Esophagus muscularis mucosa (tissue), 4 donors: ENCODE results near the gene DOCK4. TPM values are rescaled to one million over a fixed set of nuclear protein-coding genes. Genes with fewer than 3 reads are reported as not detected.

ENCODE experiments used
- DNase-seq: peaks from one replicate; pipeline ENCODE4 v3.0.0-alpha.2; 2017; ENCODE audit errors: extremely low spot score
- H3K27ac ChIP-seq, 4 donors: fragments of 200-600 bp; sonication (generic); replicated peaks in 1 of 4; 1 replicate in 3 of 4; 2 replicates in 1 of 4; pipeline ENCODE4 v1.5.1; 2016 to 2019; ENCODE audit warnings: mild to moderate bottlenecking in 1 of 4
- H3K27me3 ChIP-seq, 4 donors: fragments of 200-600 bp; sonication (generic); one replicate each; pipeline versions ENCODE4 v1.5.1 to v1.6.0; 2016 to 2019
- H3K36me3 ChIP-seq, 4 donors: fragments of 200-600 bp; sonication (generic); one replicate each; pipeline ENCODE4 v1.5.1; 2016 to 2019
- H3K4me1 ChIP-seq, 4 donors: fragments of 200-600 bp; sonication (generic); one replicate each; pipeline ENCODE4 v1.5.1; 2016 to 2019
- H3K4me3 ChIP-seq, 4 donors: fragments of 200-600 bp; sonication (generic); 1 replicate in 2 of 4; 2 replicates in 2 of 4; pipeline ENCODE4 v1.5.1; 2016 to 2019; ENCODE audit warnings: mild to moderate bottlenecking in 4 of 4, moderate library complexity in 1 of 4
- H3K9me3 ChIP-seq, 4 donors: fragments of 200-600 bp; sonication (generic); 1 replicate in 3 of 4; 2 replicates in 1 of 4; pipeline ENCODE4 v1.5.1; 2016 to 2019
- CTCF ChIP-seq, 3 experiments: fragments of 200-600 bp in 2 of 3; fragments of 450-650 bp in 1 of 3; sonication (generic) in 2 of 3; IDR thresholded peaks; one replicate each; pipeline ENCODE4 v1.5.1; 2017 to 2019; ENCODE audit warnings: antibody characterized with exemption in 3 of 3, mild to moderate bottlenecking in 2 of 3, moderate library complexity in 1 of 3
- EP300 ChIP-seq: sonication (generic); formaldehyde crosslinking; IDR thresholded peaks from one replicate; pipeline ENCODE4 v1.6.1; 2017; ENCODE audit warnings: antibody characterized with exemption
- POLR2A ChIP-seq: fragments of 450-650 bp; IDR thresholded peaks from one replicate; pipeline ENCODE4 v1.6.1; 2017; ENCODE audit warnings: antibody characterized with exemption, moderate library complexity, mild to moderate bottlenecking, low read depth
- POLR2AphosphoS5 ChIP-seq, 2 donors: sonication (generic); formaldehyde crosslinking; IDR thresholded peaks; one replicate each; pipeline ENCODE4 v1.6.1; 2017; ENCODE audit warnings: antibody characterized with exemption in 2 of 2
- WGBS: methylation state at CpG from one replicate; pipeline ENCODE4 v1.1.5; 2018; 5-methylcytosine and 5-hydroxymethylcytosine counted together
- intact Hi-C: fragments of 100-400 bp; cut with DNase I; formaldehyde crosslinking; loops from one replicate; pipeline ENCODE4 v1.15.1; 2023
- total RNA-seq, 4 donors: library from RNA; depleted of rRNA; stranded (reverse); fragments of >200 nt; gene quantifications; one replicate each; pipeline versions ENCODE4 v1.1.0 to v1.2.1, GENCODE V29; 2016

Gene DOCK4
- total RNA-seq, 4 donors from 2014 or later: 14.0 to 25.3 (median 18.8) TPM

DNA sequence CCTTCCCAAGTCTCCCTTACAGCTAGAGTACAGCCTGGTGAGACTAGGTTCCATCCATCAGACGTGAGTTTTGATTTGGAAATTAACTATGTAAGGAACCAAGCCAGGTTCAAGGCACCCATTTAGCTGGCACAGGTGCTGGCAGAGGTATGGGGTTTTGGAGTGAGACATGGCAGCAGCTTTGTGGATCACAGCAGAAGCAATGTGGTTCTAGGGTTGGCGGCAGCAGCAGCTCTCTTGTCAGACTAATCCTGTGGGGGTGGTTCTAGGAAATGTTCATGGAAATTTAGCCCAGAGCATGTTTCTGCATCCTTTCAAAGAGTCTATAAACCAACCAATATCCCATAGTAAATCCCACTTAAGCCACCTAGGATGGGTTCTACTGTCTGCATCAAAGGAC lies 142.2 kb downstream of the DOCK4 start:
- Histone ChIP-seq H3K4me3 (no peak overlapping the region), H3K9me3 (no peaks in the 10 kb centered on the region), H3K4me1 (peaks cover 15 to 25% (median 24%) of the 10 kb centered on the region in 4 donors), H3K36me3 (no peaks in the 10 kb centered on the region), H3K27me3 (no peaks in the 10 kb centered on the region), H3K27ac (no peak overlapping the region)
- TF ChIP-seq POLR2A: no peak
- intact Hi-C loops: no loop called here
- WGBS: 100% methylated on average over 2 of the region's 2 CpGs
- DNase-seq: no peak

- WGBS: 95% methylated on average over 3 of the region's 3 CpGs
- intact Hi-C loops: no loop called here
- H3K27ac ChIP-seq: no peak overlapping the region
Observed at GRCh38 chr7:112061051-112061450, 145.1 kb downstream of the DOCK4 start.

GRCh38 chr7:112060625-112061024 lies 145.6 kb downstream of the DOCK4 start:
- TF ChIP-seq POLR2AphosphoS5 (IDR thresholded peaks at IDR 0.05) (no peak), POLR2A (no peak), CTCF (IDR thresholded peaks at IDR 0.05) (no peak)
- intact Hi-C loops: no loop called here
- WGBS: 86% methylated on average over 2 of the region's 2 CpGs

More at GRCh38 chr7:112061051-112061450, 145.1 kb downstream of the DOCK4 start:
- Histone ChIP-seq H3K9me3 (no peaks in the 10 kb centered on the region), H3K4me3 (no peak overlapping the region), H3K36me3 (no peaks in the 10 kb centered on the region), H3K27me3 (no peaks in the 10 kb centered on the region), H3K4me1 (peaks cover 0 to 23% (median 13%) of the 10 kb centered on the region in 4 donors)
- TF ChIP-seq EP300 (no peak), POLR2AphosphoS5 (IDR thresholded peaks at IDR 0.05) (no peak), CTCF (IDR thresholded peaks at IDR 0.05) (no peak), POLR2A (no peak)
- DNase-seq: no peak

DNA sequence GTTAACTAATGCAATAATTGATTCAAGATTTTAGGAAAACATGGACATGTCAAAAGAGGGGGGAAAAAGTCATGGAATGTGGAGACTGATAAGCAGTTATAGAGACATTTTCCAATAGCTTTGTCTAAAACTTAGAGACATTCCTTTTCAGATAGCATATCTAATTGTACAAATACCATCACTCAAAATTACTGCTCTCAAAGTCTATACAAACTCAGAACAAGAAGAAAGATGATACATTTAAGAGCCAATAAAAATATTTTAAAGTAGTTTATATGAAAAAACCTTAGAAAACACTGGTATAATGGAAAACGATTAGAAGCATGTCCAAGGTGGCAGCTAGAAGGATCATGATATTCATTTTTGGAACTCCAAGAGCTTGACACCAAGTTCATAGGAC lies 146.5 kb downstream of the DOCK4 start:
- 75% methylated on average over 1 of the region's 1 CpG for WGBS
- H3K27ac ChIP-seq: no peak overlapping the region
- TF ChIP-seq POLR2A (no peak), EP300 (no peak), POLR2AphosphoS5 (IDR thresholded peaks at IDR 0.05) (no peak), CTCF (IDR thresholded peaks at IDR 0.05) (no peak)

More at GRCh38 chr7:112060625-112061024, 145.6 kb downstream of the DOCK4 start:
- Histone ChIP-seq H3K9me3 (no peaks in the 10 kb centered on the region), H3K4me3 (no peak overlapping the region), H3K36me3 (no peaks in the 10 kb centered on the region), H3K27me3 (no peaks in the 10 kb centered on the region), H3K27ac (no peak overlapping the region), H3K4me1 (peaks cover 0 to 23% (median 13%) of the 10 kb centered on the region in 4 donors)
- no peak for DNase-seq

DNA sequence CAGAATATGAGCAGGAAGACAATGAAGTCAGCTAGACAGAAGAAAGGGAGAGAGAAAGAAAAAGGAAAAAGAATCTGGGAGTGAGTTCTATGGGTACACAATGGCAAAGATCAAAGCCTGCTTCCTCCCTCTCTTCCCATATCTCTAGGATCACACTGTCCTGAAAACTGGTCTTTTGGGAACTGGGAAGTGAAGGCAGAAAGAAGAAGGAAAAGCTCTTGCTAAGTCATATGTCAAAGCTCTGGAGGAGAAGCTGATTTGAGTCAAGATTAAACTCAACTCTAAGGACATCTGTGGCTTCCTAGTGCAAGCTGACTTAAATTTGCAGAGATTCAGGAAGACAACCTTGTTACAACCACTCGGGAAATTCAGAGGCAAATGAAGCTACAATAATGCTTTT lies 147.5 kb downstream of the DOCK4 start:
- Histone ChIP-seq H3K36me3 (no peaks in the 10 kb centered on the region), H3K27ac (no peak overlapping the region), H3K27me3 (no peaks in the 10 kb centered on the region), H3K4me3 (no peak overlapping the region), H3K9me3 (no peaks in the 10 kb centered on the region), H3K4me1 (peaks cover 0 to 23% (median 13%) of the 10 kb centered on the region in 4 donors)
- intact Hi-C loops: no loop called here
- 81% methylated on average over 1 of the region's 1 CpG for WGBS
- DNase-seq: no peak
- TF ChIP-seq POLR2A: no peak
- no peak for TF ChIP-seq POLR2AphosphoS5 (IDR thresholded peaks at IDR 0.05)
- no peak for TF ChIP-seq EP300
- TF ChIP-seq CTCF (IDR thresholded peaks at IDR 0.05): no peak

More for the DNA sequence above, 146.5 kb downstream of the DOCK4 start:
- Histone ChIP-seq H3K4me1 (peaks cover 0 to 23% (median 13%) of the 10 kb centered on the region in 4 donors), H3K9me3 (no peaks in the 10 kb centered on the region), H3K36me3 (no peaks in the 10 kb centered on the region), H3K4me3 (no peak overlapping the region), H3K27me3 (no peaks in the 10 kb centered on the region)
- DNase-seq: no peak
- intact Hi-C loops: no loop called here
